ENCODE results near the gene RALGPS1.
"Not testable (repeated sequence)": the region's sequence is repeated elsewhere in the genome, so short reads cannot be mapped to it uniquely, and the experiment has no call there.

The RALGPS1 gene

DNA sequence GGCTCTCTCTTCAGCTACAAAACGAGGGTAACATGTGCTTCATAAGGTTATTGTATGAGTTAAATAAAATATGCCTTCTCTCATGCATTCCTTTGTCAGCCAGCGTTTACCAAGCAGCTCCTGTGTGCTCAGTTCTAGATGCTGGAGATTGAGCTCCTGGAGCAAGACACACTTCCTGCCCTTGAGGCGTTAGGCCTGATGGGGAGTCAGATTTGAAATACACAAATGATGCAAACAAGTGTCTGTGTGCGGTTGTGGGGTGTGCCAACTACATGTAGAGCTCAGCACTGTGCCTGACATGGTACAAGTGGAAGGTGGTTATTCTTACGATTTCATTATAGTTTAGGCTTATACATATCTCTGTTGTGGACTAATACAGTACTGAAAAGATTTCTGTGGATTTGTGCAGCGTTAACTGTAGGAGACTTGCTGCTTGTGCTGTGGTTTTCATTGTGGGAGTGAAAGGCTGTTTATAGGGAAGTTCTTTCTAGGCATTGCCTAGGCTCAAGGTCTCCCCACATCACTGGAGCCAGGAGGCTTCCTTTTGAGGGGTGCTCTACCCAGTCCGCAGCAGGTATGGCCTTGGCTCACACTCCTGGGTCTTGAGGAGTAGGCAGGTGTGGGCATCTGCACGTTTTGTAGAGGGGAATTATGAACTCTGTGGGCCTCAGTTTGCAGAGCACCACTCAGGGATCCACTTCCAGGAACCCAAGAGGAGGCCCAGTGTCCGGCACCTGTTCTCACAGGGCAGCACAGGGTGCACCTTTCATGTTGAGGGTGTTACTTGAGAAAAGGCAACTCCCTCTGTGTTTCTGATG lies 247.7 kb downstream of the RALGPS1 start:
- DNase-seq, result no peak

DNA sequence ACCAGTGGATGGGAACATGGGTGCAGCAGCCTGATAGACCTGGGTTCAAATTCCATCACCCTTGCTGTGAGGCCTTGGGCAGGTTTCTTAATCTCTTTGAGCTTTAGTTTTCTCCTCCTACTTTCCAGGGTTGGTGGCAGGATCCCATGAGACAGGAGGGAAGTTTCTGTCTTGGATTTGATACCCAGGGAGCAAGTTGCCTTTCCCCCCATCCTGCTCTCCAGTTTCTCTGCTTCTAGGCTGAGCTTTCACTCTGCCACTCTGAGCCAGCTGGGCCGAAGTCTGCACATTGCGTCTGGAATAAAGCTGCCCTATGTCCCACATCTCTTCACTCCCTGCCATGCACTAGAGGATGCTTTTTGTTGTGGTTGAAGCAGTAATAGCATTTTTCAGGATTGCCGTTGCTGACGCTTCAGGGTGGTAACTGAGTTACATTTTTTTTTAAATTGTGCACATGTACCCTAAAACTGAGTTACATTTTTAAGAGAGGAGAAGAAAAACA lies 248.3 kb downstream of the RALGPS1 start:
- no peak for DNase-seq

DNA sequence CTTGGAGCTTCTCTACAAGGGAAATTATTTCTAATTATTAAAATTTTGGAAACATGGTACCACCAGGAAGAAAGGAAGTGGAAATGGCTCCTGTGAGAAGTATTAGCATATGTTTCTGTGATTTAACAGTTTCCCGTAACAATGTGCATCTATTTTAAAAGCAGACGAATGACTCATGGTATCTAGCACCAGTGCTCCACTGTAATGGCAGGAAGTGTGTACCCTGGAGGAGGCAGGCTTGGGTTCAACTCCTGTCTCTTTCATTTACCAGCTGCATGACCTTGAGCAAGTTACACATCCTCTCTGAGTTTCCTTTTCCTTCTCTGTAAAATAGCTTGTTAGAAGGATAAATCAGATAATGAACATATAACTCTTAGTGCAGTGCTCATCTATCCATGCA lies 248.8 kb downstream of the RALGPS1 start:
- peak; percentile 83 for DNase-seq

DNA sequence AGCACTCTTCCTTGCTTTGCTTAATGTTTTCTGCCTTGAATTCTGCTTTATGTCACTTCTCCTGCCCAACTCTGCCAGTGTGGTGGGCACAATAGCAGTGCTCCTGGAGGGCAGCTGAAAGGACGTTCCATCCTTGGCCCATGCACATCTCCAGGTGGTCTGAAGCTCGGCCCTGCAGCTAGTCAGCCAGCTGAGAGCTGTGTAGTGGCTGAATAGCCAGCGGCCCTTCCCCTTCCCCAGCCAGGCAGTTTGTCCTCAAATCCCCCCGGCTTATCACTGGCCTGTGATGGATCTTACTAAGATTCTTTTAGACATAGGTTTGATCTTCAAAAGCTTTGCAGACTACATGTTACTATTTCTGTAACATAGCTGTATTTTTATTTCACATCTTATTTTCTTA lies 250.5 kb downstream of the RALGPS1 start:
- no peak for DNase-seq

DNA sequence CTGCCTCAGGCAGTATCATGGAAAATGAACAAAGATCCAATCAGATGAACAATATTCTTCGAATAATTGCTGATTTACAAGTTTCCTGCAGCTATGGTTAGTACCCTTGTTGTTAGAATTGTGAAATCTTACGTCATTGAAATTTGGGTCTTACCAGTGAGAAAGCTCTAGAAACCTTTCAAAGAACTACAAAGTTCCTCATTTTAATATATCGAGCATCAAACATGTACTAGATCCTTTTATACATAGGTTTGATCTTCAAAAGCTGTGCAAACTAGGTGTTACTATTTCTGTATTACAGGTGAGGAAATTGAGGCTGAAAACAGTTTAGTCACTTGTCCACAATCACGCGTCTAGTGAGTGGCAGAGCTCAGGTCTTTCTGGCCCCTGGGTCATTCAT lies 251.5 kb downstream of the RALGPS1 start:
- DNase-seq, result no peak

- DNase-seq, result no peak
These were observed 252.3 kb downstream of the RALGPS1 start for GRCh38 chr9:127166651-127167524.

DNA sequence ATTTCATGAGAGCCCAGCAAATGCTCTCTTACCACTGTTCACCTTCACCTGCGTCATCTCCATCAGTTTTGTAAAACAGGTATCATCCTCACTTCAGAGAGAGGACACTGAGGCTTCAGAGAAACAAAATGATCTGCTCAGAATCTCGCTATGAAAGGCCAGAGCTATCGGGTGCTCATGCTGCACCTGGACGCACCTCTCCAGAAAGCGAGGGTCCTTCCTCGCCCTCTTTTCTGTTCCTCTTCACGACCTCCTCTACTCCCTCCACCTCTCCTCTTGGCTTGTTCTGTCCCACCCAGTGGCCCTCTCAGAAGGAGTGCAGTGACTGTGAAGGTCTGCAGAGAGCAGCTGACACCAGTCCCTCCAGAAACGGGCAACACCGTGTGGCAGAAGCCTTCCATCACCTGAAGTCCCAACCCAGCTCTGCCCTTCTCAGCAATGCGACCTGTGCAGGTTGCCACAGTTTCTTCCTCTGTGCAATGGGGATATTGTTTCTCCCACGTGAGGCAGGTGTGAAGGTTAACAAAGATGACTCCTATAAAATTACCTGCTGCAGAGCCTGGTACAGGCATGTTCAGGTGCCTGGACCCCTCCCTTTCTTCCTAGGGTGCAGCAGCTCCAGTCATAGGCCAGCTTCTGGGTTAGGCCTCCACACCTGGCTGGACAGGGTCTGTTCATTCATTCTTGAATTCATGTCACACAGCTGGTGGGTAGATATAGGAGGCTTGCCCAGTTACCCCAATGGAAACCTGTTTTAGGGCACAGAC lies 253.2 kb downstream of the RALGPS1 start:
- DNase-seq, result no peak

- no peak for DNase-seq
These were observed 254.4 kb downstream of the RALGPS1 start for GRCh38 chr9:127168756-127169574.

- no peak for DNase-seq
These were observed 254.9 kb downstream of the RALGPS1 start for GRCh38 chr9:127169575-127169883.

DNA sequence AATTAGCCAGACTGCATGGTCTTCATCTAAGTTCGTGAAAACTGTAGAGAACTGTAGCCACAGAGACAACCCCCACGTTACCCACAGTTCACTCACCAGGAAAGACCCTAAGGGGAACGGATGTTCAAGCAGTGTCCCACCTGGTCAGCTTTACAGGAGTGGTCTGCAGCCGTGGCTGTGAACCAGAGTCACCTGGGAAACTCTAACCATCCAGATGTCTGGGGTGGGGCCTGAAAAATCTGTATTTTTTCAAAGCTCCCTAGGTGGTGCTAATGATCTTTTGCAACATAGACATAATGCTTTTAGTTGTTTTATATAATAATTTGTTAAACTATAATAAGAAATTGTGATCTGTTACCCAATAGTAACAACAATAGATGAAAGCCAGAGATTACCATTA lies 255.5 kb downstream of the RALGPS1 start:
- no peak for DNase-seq

DNA sequence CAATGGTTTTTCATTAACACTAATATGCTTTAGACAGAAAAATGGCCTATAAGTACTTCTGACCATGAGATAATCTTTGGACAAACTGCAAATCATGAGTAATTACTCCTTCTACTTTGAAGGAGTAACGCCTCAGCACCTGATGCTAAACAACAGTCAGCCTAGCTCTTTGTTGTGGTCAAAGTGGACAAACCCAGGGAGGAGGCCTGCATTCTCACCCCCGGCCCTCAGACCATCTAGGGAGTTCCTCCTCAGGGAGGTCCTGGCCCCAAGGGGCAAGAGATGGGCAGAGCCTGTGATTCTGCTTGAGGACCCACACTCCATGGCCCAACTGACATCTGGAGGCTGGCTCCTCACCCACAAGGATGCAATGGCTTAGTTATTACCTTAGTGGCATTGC lies 256.1 kb downstream of the RALGPS1 start:
- DNase-seq, result no peak

- not testable (repeated sequence) for DNase-seq
These were observed 256.8 kb downstream of the RALGPS1 start for GRCh38 chr9:127171348-127171747.

DNA sequence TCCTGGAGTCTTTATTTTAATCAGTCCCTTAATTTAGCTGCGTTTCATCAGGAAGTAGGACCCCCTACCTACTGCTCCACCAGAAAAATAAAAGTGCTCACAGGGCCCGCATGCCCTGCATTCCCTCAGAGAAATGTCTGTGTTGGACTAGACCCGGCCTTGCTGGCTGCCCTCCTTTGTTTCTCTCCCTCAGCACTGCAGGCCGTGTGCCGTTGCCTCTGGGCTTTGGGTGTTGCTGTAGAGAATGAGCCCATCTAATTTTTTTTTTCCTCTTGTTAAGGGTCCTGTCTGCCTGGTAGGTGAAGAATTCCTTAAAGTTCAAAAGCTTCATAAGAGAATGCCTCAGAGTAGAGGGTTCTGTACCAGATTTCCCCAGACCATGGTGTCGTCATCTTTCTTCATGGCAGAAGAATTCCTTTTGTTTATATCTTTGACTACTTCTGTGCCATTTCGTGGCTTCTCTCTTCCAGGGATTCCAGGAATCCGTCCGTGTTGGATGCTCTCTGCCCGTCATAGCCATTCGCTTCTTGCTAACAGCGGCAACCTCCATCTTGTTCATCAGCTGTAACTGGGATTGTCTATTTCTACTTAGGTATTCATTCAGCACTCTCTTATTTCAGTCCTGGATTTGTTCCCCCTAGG lies 257.6 kb downstream of the RALGPS1 start:
- DNase-seq, result no peak

DNA sequence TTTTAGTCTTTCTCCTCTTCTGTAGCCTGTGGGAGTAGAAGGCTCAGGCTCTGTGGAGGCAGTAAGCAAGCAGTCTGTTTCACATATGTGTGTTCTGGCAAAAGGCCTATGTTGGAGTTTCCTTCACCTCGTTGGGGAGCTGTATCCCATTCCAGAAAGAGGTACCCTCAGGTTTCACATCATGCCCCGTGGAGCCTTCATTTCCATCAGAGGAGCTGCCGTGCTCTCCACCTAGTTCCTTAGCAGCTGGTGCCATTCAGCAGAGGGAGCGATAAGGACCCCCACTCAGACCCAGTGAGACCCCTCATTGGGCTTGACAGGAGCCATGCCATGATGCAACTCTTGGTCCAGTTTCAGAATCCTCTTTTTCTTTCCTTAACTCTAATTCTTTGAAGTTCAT lies 258.5 kb downstream of the RALGPS1 start:
- no peak for DNase-seq

DNA sequence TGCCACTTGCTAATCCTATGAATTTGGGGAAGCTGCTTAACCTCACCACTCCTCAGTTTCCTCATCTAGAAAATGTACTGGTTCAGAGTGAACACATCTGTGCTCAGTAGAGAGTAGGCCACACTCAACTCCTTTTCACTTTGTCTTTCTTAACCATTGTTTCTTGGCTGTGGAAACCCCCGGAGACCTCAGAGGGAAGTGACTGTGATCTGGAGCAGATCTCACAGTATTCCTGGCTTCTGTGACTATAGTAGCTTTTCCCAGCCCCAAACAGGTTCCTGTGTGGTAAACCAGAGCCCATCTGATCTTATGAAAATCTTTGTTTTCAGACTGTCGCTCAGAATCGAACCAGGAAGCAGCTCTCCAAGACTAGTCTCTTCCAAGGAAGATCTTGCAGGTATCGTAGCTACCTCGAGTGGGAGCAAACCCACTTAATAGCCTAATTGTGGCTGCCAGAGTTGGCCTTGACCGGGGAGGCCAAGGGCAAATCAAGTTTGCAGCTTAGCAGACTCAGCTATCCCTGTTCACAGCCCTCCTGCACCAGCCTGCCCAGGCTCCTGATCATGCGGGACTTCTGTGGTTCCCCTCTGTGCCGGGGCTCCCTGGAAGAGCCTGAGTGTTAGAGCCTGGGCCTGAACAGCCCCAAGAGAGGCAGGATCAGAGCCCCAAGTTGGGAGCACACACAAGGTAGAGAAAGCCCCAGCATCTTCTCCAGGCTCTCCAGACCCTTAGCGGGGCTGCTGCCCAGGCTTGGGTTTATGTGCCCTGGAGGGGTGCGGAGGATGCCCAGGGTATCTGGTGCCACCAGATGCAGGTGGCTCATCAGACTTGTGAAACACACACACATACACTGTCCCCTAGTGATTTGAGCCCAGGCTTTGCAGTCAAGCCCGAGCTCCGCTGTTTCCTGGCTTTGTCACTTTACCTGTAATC lies 260.1 kb downstream of the RALGPS1 start:
- no peak for DNase-seq

DNA sequence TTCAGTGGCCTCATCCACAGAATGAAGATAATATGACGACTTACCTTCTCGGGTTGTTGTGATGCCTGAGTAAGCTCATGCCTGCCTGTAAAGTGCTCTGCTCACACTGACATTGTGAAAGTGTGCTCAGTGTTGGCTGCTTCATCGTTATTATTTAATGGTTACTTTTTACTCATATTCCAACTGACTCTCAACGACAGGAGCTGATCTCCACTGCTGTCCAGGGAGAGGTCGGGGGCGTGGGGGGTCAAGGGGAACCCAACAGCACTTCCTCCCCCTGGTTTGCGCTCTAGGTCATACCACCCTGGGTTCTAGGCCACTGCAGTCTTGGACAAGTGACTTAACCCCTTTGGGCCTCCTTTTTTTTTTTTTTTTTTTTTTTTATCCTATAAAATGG lies 260.7 kb downstream of the RALGPS1 start:
- no peak for DNase-seq

- DNase-seq, result no peak
These were observed 261.2 kb downstream of the RALGPS1 start for GRCh38 chr9:127175764-127176163.

- DNase-seq, result no peak
These were observed 262.0 kb downstream of the RALGPS1 start for GRCh38 chr9:127176631-127177030.

- no peak for DNase-seq
These were observed 262.6 kb downstream of the RALGPS1 start for GRCh38 chr9:127177231-127177630.

GRCh38 chr9:127177665-127178265 lies 263.2 kb downstream of the RALGPS1 start:
- no peak for DNase-seq

All from fibroblast of upper back skin (primary cell).